ENCODE results near the gene OPRM1. TPM values are rescaled to one million over a fixed set of nuclear protein-coding genes. Genes with fewer than 3 reads are reported as not detected.

OPRM1 gene
- total RNA-seq, 1 donor from 2014 or later = not detected

- H3K27me3 Mint-ChIP-seq (ENCODE audit: unreplicated experiment) = peaks cover 1% of the 10 kb centered on the region
- TF ChIP-seq CTCF (IDR thresholded peaks at IDR 0.05; ENCODE audit: unreplicated experiment) = no peak
These were observed 67.2 kb downstream of the OPRM1 start for GRCh38 chr6:154106251-154106650.

GRCh38 chr6:154111025-154111424 lies 72.0 kb downstream of the OPRM1 start:
- Mint-ChIP-seq H3K4me3 (ENCODE audit: unreplicated experiment) (no peak overlapping the region), H3K27ac (ENCODE audit: unreplicated experiment) (no peak overlapping the region), H3K4me1 (ENCODE audit: unreplicated experiment) (no peaks in the 10 kb centered on the region), H3K36me3 (ENCODE audit: low read depth, unreplicated experiment) (no peaks in the 10 kb centered on the region), H3K9me3 (ENCODE audit: unreplicated experiment) (no peaks in the 10 kb centered on the region), H3K27me3 (ENCODE audit: unreplicated experiment) (peaks cover 1% of the 10 kb centered on the region)
- TF ChIP-seq CTCF (IDR thresholded peaks at IDR 0.05; ENCODE audit: unreplicated experiment) = no peak
- no peak for DNase-seq (ENCODE audit: low spot score)

More at GRCh38 chr6:154106251-154106650, 67.2 kb downstream of the OPRM1 start:
- Mint-ChIP-seq H3K9me3 (ENCODE audit: unreplicated experiment) (no peaks in the 10 kb centered on the region), H3K4me1 (ENCODE audit: unreplicated experiment) (no peaks in the 10 kb centered on the region), H3K27ac (ENCODE audit: unreplicated experiment) (no peak overlapping the region), H3K4me3 (ENCODE audit: unreplicated experiment) (no peak overlapping the region), H3K36me3 (ENCODE audit: low read depth, unreplicated experiment) (no peaks in the 10 kb centered on the region)
- no peak for DNase-seq (ENCODE audit: low spot score)

- no peak for DNase-seq (ENCODE audit: low spot score)
- H3K27ac Mint-ChIP-seq (ENCODE audit: unreplicated experiment) = no peak overlapping the region
These were observed 73.3 kb downstream of the OPRM1 start for GRCh38 chr6:154112181-154112809.

GRCh38 chr6:154113392-154113791 lies 74.4 kb downstream of the OPRM1 start:
- no peaks in the 10 kb centered on the region for H3K4me1 Mint-ChIP-seq (ENCODE audit: unreplicated experiment)
- H3K9me3 Mint-ChIP-seq (ENCODE audit: unreplicated experiment) = no peaks in the 10 kb centered on the region
- no peak for DNase-seq (ENCODE audit: low spot score)
- H3K27ac Mint-ChIP-seq (ENCODE audit: unreplicated experiment) = no peak overlapping the region
- no peak overlapping the region for H3K4me3 Mint-ChIP-seq (ENCODE audit: unreplicated experiment)
- peaks cover 4% of the 10 kb centered on the region for H3K27me3 Mint-ChIP-seq (ENCODE audit: unreplicated experiment)
- no peaks in the 10 kb centered on the region for H3K36me3 Mint-ChIP-seq (ENCODE audit: low read depth, unreplicated experiment)
- no peak for TF ChIP-seq CTCF (IDR thresholded peaks at IDR 0.05; ENCODE audit: unreplicated experiment)

More at GRCh38 chr6:154112181-154112809, 73.3 kb downstream of the OPRM1 start:
- H3K36me3 Mint-ChIP-seq (ENCODE audit: low read depth, unreplicated experiment) = no peaks in the 10 kb centered on the region
- H3K27me3 Mint-ChIP-seq (ENCODE audit: unreplicated experiment) = peaks cover 4% of the 10 kb centered on the region
- no peak overlapping the region for H3K4me3 Mint-ChIP-seq (ENCODE audit: unreplicated experiment)
- no peaks in the 10 kb centered on the region for H3K9me3 Mint-ChIP-seq (ENCODE audit: unreplicated experiment)
- TF ChIP-seq CTCF (IDR thresholded peaks at IDR 0.05; ENCODE audit: unreplicated experiment) = no peak
- no peaks in the 10 kb centered on the region for H3K4me1 Mint-ChIP-seq (ENCODE audit: unreplicated experiment)

GRCh38 chr6:154117485-154117884 lies 78.4 kb downstream of the OPRM1 start:
- no peak for DNase-seq (ENCODE audit: low spot score)
- Mint-ChIP-seq H3K27me3 (ENCODE audit: unreplicated experiment) (peaks cover 3% of the 10 kb centered on the region), H3K36me3 (ENCODE audit: low read depth, unreplicated experiment) (no peaks in the 10 kb centered on the region), H3K4me1 (ENCODE audit: unreplicated experiment) (no peaks in the 10 kb centered on the region), H3K27ac (ENCODE audit: unreplicated experiment) (no peak overlapping the region), H3K9me3 (ENCODE audit: unreplicated experiment) (no peaks in the 10 kb centered on the region), H3K4me3 (ENCODE audit: unreplicated experiment) (no peak overlapping the region)
- TF ChIP-seq CTCF (IDR thresholded peaks at IDR 0.05; ENCODE audit: unreplicated experiment) = no peak

Measured in endothelial cell (in vitro differentiated cells).